Activated naive CD4-positive, alpha-beta T cell treated with anti-CD3 and anti-CD28 coated beads, Interleukin-2, amount 10 ng/mL, durations not matched to agents 7 days and 5 days (primary cell): ENCODE data around the gene C6orf52.
"Not testable (repeated sequence)": the region's sequence is repeated elsewhere in the genome, so short reads cannot be mapped to it uniquely, and the experiment has no call there.

Source experiments
- CTCF ChIA-PET: fragments of 350-600 bp; sonication (Branson Sonifier 250); formaldehyde crosslinking; loops from one replicate; lab custom pipeline; 2021; ENCODE audit warnings: antibody characterized with exemption; lab: Charles Lee
- DNase-seq: peaks from one replicate; pipeline ENCODE4 v3.0.0-alpha.2; 2020
- H3K27ac Mint-ChIP-seq: one replicate; pipeline ENCODE4 v1.8.0; 2021; ENCODE audit warnings: mild to moderate bottlenecking, moderate library complexity, mixed read lengths
- H3K27me3 Mint-ChIP-seq: one replicate; pipeline ENCODE4 v1.8.0; 2021; ENCODE audit warnings: mild to moderate bottlenecking, mixed read lengths
- H3K36me3 Mint-ChIP-seq: one replicate; pipeline ENCODE4 v1.8.0; 2021; ENCODE audit warnings: mixed read lengths
- H3K4me1 Mint-ChIP-seq: one replicate; pipeline ENCODE4 v1.8.0; 2021; ENCODE audit warnings: mixed read lengths
- H3K4me3 Mint-ChIP-seq: one replicate; pipeline ENCODE4 v1.8.0; 2021; ENCODE audit warnings: mild to moderate bottlenecking, moderate library complexity, mixed read lengths
- H3K9me3 Mint-ChIP-seq: one replicate; pipeline ENCODE4 v1.8.0; 2021; ENCODE audit warnings: mixed read lengths

C6orf52 gene

DNA sequence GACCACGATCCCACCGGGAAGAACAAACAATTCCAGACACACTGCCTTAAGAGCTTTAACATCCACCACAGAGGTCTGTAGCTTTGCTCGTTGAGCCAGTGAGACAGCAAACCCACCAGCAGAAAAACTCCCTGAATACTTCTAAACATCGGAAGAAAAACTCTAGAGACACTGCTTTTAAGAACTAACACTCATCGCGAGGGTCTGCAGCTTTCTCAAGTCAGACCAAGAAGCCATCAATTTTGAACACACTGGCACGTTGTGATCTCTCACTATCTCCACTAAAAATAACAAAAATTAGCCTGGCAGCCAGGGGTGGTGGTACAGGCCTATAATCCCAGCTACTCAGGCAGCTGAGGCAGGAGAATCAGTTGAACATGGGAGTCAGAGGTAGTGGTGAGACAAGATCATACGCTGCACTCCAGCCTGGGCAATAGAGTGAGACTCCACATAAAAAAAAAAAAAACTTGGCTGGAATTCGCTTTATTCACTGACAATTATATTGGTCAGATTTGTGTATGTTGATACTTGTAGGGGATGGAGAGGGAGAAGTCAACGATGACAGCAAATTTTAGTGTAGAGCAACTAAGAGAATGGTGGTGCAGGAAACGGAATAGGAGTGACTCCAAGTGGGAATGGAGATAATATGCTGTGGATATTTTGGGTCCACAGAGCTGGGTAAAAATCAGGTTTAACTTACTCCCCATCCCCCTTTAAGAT lies 27.6 kb upstream of the C6orf52 start:
- Mint-ChIP-seq H3K36me3 (peaks cover 14% of the 10 kb centered on the region), H3K4me3 (peak overlapping the region; percentile 82), H3K27ac (peak overlapping the region; percentile 90), H3K4me1 (peaks cover 56% of the 10 kb centered on the region), H3K9me3 (peaks cover 12% of the 10 kb centered on the region), H3K27me3 (no peaks in the 10 kb centered on the region)
- CTCF ChIA-PET, result interaction anchor here (1.0 to 1.9 kb wide), 3 partner anchors 11 to 27 kb away, joined by 3 to 6 read pairs (median 4); no protein-coding TSS in a partner anchor
- no peak for DNase-seq

DNA sequence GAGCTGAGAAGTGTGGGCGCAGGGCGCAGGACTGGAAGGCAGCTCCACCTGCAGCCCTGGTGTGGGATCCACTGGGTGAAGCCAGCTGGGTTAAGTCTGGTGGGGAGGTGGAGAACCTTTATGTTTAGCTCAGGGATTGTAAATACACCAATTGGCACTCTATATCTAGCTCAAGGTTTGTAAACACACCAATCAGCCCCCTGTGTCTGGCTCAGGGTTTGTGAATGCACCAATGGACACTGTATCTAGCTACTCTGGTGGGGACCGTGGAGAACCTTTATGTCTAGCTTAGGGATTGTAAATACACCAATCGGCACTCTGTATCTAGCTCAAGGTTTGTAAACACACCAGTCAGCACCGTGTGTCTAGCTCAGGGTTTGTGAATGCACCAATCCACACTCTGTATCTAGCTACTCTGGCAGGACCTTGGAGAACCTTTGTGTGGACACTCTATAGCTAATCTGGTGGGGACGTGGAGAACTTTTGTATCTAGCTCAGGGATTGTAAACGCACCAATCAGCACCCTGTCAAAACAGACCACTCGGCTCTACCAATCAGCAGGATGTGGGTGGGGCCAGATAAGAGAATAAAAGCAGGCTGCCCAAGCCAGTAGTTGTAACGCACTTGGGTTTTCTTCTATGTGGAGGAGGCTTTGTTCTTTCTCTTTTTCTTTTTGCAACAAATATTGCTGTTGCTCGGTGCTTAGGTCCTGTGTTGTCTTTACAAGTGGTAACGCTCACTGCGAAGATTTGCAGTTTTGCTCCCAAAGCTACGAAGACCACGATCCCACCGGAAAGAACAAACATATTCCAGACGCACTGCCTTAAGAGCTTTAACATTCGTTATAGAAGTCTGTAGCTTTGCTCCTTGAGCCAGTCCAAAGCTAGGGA lies 26.8 kb upstream of the C6orf52 start:
- H3K9me3 Mint-ChIP-seq, result peaks cover 12% of the 10 kb centered on the region
- not testable (repeated sequence) for H3K27me3 Mint-ChIP-seq
- peak; percentile 50 for DNase-seq
- peaks cover 56% of the 10 kb centered on the region for H3K4me1 Mint-ChIP-seq
- H3K4me3 Mint-ChIP-seq, result peak overlapping the region; percentile 82
- peaks cover 14% of the 10 kb centered on the region for H3K36me3 Mint-ChIP-seq
- H3K27ac Mint-ChIP-seq, result peak overlapping the region; percentile 85
- CTCF ChIA-PET, result interaction anchor here (0.8 to 2.8 kb wide), 6 partner anchors 10 to 210 kb away, joined by 3 to 8 read pairs (median 4); partner anchors contain the start of genes C6orf52 and PAK1IP1

DNA sequence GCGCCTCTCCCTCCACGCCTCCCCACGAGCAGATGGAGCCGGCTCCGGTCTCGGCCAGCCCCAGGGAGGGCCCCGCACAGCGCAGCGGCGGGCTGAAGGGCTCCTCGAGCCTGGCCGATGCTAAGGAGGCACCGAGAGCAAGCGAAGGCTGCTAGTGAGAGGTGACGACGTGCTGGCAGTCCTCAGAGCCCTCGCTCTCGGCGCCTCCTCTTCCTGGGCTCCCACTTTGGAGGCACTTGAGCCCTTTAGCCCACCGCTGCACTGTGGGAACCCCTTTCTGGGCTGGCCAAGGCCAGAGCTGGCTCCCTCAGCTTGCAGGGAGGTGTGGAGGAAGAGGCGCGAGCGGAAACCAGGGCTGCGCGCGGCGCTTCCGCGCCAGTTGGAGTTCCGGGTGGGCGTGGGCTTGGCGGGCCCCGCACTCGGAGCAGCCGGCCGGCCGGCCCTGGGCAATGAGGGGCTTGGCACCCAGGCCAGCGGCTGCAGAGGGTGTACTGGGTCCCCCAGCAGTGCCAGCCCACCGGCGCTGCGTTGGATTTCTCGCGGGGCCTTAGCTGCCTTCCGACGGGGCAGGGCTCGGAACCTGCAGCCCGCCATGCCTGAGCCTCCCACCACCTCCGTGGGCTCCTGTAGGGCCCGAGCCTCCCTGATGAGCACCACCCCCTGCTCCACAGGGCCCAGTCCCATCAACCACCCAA lies 26.0 kb upstream of the C6orf52 start:
- Mint-ChIP-seq H3K27ac (peak overlapping the region; percentile 87), H3K4me3 (peak overlapping the region; percentile 82), H3K4me1 (peaks cover 53% of the 10 kb centered on the region), H3K9me3 (peaks cover 12% of the 10 kb centered on the region), H3K36me3 (peaks cover 11% of the 10 kb centered on the region), H3K27me3 (no peaks in the 10 kb centered on the region)
- CTCF ChIA-PET, result interaction anchor here (0.8 to 2.8 kb wide), 6 partner anchors 10 to 209 kb away, joined by 3 to 8 read pairs (median 4); partner anchors contain the start of genes C6orf52 and PAK1IP1
- DNase-seq, result peak; percentile 76

DNA sequence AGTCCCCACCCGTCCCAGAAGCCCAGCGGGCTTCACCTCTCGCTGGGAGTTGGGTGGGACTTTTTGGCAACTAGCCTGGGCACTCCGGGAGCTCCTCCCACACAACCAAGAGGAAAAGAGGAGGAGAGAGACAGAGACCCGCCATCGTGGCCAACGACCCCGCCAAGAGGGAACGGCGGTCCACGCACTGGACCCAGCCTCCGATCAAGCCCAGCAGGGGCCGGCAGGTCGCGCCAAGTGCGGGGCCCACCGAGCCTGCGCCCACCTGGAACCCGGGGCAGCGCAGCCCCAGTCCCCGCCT lies 25.5 kb upstream of the C6orf52 start:
- peaks cover 9% of the 10 kb centered on the region for H3K36me3 Mint-ChIP-seq
- no peaks in the 10 kb centered on the region for H3K27me3 Mint-ChIP-seq
- H3K4me3 Mint-ChIP-seq, result peak overlapping the region; percentile 82
- peak; percentile 25 for DNase-seq
- H3K4me1 Mint-ChIP-seq, result peaks cover 48% of the 10 kb centered on the region
- H3K9me3 Mint-ChIP-seq, result peaks cover 12% of the 10 kb centered on the region
- peak overlapping the region; percentile 94 for H3K27ac Mint-ChIP-seq
- CTCF ChIA-PET, result interaction anchor here (1.4 to 2.8 kb wide), 2 partner anchors 27 to 209 kb away, joined by 3 to 8 read pairs; no protein-coding TSS in a partner anchor

DNA sequence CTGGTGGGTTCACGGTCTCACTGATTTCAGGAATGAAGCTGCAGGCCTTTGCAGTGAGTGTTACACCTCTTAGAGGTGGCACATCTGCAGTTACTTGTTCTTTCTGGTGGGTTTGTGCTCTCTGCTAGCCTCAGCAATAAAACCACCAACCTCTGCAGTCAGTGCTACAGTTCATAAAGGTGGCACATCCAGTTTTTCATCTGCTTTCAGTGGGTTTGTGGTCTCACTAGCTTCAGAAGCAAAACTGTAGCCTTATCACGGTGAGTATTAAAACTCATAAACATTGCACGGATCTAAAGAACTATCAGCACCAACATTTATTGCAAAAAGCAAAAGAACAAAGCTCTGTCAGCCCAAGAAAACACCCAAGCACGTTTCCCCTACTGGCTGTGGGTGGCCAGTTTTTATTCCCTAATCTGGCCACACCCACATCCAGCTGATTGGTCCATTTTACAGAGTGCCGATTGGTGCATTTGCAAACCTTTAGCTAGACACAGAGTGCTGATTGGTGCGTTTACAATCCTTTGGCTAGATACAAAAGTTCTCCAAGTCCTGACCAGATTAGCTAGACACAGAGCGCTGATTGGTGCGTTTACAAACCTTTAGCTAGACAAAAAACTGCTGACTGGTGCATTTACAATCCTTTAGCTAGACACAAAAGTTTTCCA lies 25.0 kb upstream of the C6orf52 start:
- Mint-ChIP-seq H3K4me1 (peaks cover 46% of the 10 kb centered on the region), H3K27ac (peak overlapping the region; percentile 94), H3K9me3 (peaks cover 12% of the 10 kb centered on the region), H3K4me3 (peak overlapping the region; percentile 80), H3K36me3 (peaks cover 9% of the 10 kb centered on the region), H3K27me3 (no peaks in the 10 kb centered on the region)
- CTCF ChIA-PET, result interaction anchor here (1.4 to 2.8 kb wide), 2 partner anchors 27 to 208 kb away, joined by 3 to 8 read pairs; no protein-coding TSS in a partner anchor
- peak; percentile 61 for DNase-seq

DNA sequence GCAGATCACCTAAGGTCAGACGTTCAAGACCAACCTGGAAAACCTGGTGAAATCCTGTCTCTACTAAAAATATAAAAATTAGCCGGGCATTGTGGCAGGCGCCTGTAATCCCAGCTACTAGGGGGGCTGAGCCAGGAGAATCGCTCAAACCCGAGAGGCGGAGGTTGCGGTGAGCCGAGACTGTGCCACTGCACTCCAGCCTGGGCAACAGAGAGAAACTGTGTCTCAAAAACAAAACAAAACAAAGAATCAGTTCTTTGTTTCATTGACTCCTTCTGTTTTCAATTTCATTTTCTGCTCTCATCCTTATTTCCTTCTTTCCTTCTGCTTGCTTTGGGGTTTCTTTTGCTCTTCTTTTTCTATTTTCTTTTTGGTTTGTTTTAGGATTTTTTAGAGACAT lies 19.5 kb upstream of the C6orf52 start:
- H3K4me3 Mint-ChIP-seq, result no peak overlapping the region
- no peaks in the 10 kb centered on the region for H3K27me3 Mint-ChIP-seq
- peaks cover 8% of the 10 kb centered on the region for H3K9me3 Mint-ChIP-seq
- H3K4me1 Mint-ChIP-seq, result peaks cover 10% of the 10 kb centered on the region
- H3K36me3 Mint-ChIP-seq, result peaks cover 9% of the 10 kb centered on the region
- CTCF ChIA-PET, result no interaction called here
- DNase-seq, result no peak
- H3K27ac Mint-ChIP-seq, result no peak overlapping the region

DNA sequence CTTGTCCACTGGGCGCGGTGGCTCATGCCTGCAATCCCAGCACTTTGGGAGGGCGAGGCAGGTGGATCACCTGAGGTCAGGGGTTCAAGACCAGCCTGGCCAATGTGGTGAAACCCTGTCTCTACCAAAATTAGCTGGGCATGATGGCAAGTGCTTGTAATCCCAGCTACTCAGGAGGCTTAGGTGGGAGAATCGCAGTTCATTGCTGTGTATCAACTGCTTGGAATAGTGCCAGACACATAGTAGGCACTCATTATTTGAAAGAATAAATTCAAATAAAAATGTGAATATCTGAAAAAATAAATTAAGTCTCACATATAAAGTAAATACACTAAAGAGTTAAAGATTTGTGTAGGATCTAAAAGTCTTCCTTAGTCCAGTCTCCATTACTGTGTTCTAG lies 2.2 kb upstream of the C6orf52 start:
- Mint-ChIP-seq H3K27ac (no peak overlapping the region), H3K4me1 (peaks cover 47% of the 10 kb centered on the region), H3K27me3 (peaks cover 4% of the 10 kb centered on the region), H3K36me3 (peaks cover 29% of the 10 kb centered on the region), H3K4me3 (peak overlapping the region; percentile 95), H3K9me3 (no peaks in the 10 kb centered on the region)
- DNase-seq, result no peak
- CTCF ChIA-PET, result interaction anchor here (1.2 kb wide), 1 partner anchor 104 kb away, joined by 4 read pairs; no protein-coding TSS in a partner anchor

DNA sequence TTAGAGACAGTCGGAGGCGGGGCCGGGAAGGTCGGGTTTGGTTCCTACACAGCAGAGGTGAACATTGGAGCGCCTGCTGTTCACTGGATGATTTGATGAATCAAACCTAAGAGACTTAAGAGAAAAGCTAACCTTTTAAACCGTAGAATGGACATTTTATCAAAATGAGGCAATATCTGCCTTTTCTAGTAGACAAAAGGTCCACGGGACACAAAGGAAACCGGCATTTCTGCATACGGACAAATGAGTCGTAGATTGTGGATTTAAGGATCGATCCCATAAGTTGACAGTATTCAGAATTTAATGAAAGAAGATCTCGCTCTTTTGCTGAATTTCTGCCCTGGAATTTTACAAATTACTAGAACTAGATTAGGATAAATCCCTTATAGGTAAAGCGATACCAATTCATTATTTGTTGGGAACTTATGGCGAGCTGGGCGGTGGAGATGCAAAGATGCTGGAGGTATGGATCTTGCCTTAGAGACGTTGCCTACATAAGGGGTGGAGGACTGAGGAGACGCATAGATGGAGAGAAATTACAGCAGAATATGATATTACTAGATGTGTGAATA lies 756 bp upstream of the C6orf52 start:
- Mint-ChIP-seq H3K27me3 (peaks cover 4% of the 10 kb centered on the region), H3K27ac (peak overlapping the region; percentile 100), H3K4me1 (peaks cover 45% of the 10 kb centered on the region), H3K9me3 (no peaks in the 10 kb centered on the region), H3K36me3 (peaks cover 19% of the 10 kb centered on the region), H3K4me3 (peak overlapping the region; percentile 95)
- no peak for DNase-seq
- CTCF ChIA-PET, result interaction anchor here (1.0 to 2.5 kb wide), 3 partner anchors 26 to 185 kb away, joined by 3 to 10 read pairs (median 5); no protein-coding TSS in a partner anchor

DNA sequence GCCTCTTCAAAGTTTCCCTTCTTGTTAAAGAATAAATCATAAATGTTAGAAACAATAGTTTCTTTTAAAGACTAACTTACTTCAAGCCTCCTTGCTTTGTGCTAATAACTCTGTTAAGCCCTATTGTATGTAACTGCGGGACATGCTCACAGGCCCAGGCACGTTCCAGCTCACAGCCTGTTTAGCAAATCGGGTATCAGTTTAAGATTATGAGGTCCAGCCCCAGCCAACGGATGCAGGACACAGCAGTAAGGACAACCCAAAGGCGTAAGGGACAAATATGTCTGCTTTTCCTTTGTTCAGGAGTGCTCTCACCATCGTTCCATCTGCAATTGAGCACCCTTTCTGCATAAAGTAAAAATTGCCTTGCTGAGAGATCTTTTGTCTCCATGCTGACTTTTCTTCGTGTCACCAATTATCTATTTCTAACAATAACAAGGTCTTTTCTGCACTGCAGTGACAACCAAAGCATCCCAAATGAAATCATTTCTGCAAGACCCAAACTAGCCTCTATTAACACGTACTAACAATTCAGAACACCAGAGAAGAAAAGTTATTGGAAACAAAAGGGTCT lies 1.4 kb downstream of the C6orf52 start:
- no peak for DNase-seq
- CTCF ChIA-PET, result no interaction called here

DNA sequence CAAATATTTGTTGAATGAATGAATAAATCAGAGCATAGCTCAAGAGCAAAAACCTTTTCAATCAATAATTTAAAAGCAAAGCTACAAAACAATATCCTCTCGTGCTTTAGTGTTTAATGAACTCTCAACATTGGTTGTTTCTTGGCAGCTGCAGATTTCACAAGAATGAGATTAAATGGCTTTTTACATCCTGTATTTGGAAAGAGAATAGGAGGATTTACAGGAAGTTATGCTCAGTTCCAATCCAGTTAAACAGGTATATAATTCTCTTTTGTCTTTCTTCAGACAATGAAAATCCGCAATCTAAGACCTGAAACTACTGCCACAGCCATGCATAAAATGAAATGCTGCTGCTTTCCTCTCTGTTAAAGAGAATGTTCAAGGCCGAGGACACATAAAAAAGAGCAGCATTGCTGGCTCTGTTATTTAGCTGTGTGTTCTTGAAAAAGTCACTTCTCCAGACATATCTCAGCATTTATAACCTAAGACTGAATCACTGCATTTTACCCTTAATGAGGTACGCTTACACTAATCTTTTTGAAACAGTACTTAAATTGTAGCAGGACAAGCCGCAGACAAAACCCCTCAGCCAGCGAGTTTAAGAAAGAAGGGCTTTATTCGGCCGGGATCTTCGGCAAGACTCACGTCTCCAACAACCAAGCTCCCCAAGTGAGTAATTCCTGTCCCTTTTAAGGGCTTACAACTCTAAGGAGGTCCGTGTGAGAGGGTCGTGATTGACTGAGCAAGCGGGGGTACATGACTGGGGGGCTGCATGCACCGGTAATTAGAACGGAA lies 3.6 kb downstream of the C6orf52 start:
- peaks cover 7% of the 10 kb centered on the region for H3K36me3 Mint-ChIP-seq
- peaks cover 26% of the 10 kb centered on the region for H3K4me1 Mint-ChIP-seq
- CTCF ChIA-PET, result no interaction called here
- H3K4me3 Mint-ChIP-seq, result no peak overlapping the region
- no peak overlapping the region for H3K27ac Mint-ChIP-seq
- DNase-seq, result no peak
- no peaks in the 10 kb centered on the region for H3K9me3 Mint-ChIP-seq
- peaks cover 15% of the 10 kb centered on the region for H3K27me3 Mint-ChIP-seq

More for the DNA sequence above, 1.4 kb downstream of the C6orf52 start:
- H3K27ac Mint-ChIP-seq, result peak overlapping the region; percentile 100
- peaks cover 11% of the 10 kb centered on the region for H3K36me3 Mint-ChIP-seq
- peak overlapping the region; percentile 95 for H3K4me3 Mint-ChIP-seq
- H3K27me3 Mint-ChIP-seq, result peaks cover 4% of the 10 kb centered on the region
- peaks cover 41% of the 10 kb centered on the region for H3K4me1 Mint-ChIP-seq
- H3K9me3 Mint-ChIP-seq, result no peaks in the 10 kb centered on the region

DNA sequence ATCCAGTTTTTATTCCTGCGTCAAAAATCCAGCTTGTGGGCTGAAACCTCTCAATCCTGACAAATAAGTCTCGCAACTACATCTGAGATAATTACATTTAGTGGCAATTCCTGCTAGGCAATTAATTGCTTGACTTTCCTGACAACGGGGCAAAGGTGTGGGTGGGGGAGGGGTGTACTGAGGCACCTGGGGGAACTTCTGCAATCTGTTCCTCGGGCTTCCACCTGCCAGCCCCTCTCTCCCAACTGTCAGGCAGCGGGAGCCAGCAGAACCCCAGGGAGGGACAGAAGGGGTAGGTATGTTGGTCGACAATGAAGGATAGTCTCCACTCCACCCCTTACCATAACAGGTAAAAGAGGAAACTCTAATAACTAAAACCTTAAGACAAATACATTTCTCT lies 6.8 kb downstream of the C6orf52 start:
- Mint-ChIP-seq H3K9me3 (no peaks in the 10 kb centered on the region), H3K4me1 (peaks cover 31% of the 10 kb centered on the region), H3K4me3 (no peak overlapping the region), H3K27me3 (peaks cover 18% of the 10 kb centered on the region), H3K36me3 (no peaks in the 10 kb centered on the region), H3K27ac (no peak overlapping the region)
- CTCF ChIA-PET, result no interaction called here
- no peak for DNase-seq

DNA sequence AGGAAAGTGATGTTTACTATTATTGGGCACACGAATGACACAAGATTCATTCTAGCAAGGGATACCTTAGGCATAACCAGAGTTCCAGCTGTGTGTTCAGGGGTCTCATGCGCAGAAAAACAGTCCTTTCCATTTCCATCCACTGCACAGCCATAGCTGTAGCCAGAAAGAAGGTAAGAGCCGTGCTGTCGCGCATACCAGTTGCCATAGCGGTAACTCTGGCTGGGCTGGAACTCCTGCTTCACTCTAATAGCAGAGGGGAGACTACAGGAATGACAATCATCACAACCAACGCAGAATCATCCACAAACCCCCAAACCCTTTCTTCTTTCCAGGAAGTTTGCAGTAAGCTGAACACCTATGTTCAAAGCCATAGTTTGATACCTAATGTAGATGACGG lies 7.5 kb downstream of the C6orf52 start:
- Mint-ChIP-seq H3K4me1 (peaks cover 32% of the 10 kb centered on the region), H3K36me3 (no peaks in the 10 kb centered on the region), H3K9me3 (no peaks in the 10 kb centered on the region), H3K4me3 (no peak overlapping the region), H3K27ac (no peak overlapping the region), H3K27me3 (peaks cover 18% of the 10 kb centered on the region)
- CTCF ChIA-PET, result no interaction called here
- no peak for DNase-seq
